ENCODE data around the gene TAF1L.

The TAF1L gene

DNA sequence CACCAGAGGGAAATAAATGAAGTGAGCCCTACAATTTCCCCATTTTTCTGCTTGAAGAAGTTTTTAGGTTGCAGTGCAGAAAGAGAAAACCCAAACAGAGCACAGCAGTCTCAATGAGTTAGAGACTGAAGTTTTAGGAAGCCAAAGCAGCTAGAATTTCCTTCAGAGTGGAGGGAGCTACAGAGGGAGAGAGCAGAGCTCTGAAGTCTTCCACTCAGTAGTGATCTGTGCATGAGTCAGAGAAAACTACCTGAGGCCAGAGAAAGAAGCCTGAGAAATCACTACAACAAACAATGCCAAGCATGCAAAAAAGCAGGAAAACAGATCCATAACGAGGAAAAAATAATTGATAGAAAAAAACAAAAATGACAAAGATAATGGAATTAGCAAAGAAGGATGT lies 44.6 kb downstream of the TAF1L start:
- no peak for DNase-seq (ENCODE audit: low read depth, low spot score)

- no peak for DNase-seq (ENCODE audit: low read depth, low spot score)
Measured at GRCh38 chr9:32590476-32590875, 45.0 kb downstream of the TAF1L start.

DNA sequence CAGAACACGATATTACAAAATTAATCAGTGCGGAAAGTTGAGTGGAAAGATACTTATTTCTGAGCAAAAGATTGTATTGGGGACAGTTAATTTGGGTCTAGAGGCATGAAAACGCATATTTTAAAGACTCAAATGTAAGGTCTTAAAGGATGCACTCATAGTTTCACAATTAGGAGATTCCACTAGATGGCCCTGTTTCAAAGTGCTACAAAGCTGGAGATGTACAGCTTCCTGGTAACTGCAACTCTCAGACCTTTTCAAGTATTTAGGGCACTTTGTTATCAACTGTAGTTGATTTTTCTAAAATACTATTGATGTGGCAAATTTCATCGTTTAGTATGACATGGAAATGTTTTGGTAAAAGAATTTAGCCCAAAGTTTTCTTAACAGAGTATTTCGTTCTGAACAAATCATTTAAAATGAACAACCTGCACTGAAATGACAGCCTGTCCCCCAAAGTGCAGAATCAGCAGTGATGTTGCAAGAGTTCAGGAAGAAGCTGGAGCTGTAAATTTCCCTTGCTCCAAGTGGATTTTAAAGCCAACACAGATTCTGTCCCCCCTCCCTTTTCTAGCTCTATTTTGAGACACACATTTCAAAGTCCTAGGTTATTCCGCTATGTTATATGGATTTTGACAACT lies 46.3 kb downstream of the TAF1L start:
- no peak for DNase-seq (ENCODE audit: low read depth, low spot score)

- no peak for DNase-seq (ENCODE audit: low read depth, low spot score)
Measured at GRCh38 chr9:32587901-32588300, 47.6 kb downstream of the TAF1L start.

GRCh38 chr9:32584784-32585183 lies 50.7 kb downstream of the TAF1L start:
- no peak for DNase-seq (ENCODE audit: low read depth, low spot score)

DNA sequence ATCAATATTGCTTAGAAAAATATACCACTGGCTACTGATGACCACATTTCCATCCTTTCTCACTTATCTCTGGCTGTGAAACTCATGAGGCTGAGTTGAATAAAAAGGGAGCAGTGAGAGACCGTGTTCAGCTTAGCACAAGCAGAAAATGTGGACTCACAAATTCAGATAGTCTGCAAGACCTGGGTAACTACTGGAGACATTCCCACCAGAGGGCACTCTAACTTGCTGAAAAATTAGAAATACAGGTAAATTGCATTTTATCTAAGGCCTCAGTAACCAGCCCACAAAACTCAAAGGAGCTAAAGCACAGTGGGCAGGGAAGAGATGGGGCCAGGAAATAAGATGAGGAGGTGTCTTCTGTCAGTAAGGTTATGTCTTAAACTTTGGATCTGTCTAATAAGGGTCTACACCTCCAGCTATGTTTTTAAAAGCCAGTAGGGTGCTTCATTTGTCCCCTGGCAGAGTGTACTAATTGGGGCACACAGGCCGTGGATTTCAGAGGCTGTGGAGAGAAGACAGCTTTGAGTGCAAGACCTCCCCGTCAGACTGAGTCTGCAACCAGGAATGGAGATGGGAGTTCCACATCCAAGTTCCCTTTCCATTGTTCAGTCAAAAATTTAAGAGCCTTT lies 53.8 kb downstream of the TAF1L start:
- DNase-seq (ENCODE audit: low read depth, low spot score), result no peak

DNA sequence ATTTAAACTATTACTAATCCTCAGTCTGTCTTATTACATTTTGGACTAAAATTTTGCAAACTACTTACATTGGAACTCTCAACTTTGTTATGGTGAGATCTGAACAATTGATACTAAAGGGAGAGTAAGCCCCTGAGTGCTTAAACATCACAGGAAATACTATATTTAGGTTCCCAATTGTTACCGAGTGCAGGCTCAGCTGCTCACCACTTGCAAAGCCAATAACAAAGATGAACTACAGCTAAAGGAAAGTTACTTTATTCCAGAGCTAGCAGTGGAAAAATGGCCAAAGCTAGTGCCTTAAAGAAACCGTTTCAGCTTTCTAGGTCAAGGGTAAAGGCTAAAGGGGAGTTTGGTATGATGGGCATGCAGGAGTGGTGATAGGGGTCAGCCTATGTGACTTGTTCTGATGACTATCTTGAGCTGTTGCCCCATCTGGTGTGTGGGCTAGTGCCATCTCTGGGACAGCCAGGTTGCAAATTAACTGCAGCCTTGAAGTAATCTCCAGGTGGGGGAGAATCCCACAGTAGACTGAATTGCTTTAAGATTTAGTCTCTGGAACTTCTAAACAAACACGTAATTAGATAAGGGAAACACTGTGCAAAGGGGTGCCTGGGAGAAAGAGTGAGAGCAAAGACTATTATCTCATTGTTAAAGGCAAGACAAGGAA lies 54.7 kb downstream of the TAF1L start:
- DNase-seq (ENCODE audit: low read depth, low spot score), result no peak

- peak; percentile 56 for DNase-seq (ENCODE audit: low read depth, low spot score)
Measured at GRCh38 chr9:32579706-32580331, 55.6 kb downstream of the TAF1L start.
